K562 (cell line): ENCODE measurements around the gene MVK. TPM values are rescaled to one million over a fixed set of nuclear protein-coding genes. Genes with fewer than 3 reads are reported as not detected.

Experiments
- CBX8 ChIP-seq: fragments of 200-600 bp; sonication (generic); IDR thresholded peaks from 2 replicates; pipeline ENCODE4 v1.6.1; 2012; ENCODE audit warnings: borderline replicate concordance, mixed run types, low read depth, mild to moderate bottlenecking, moderate library complexity, mixed read lengths, low read length, control low read depth, inconsistent platforms; ENCODE audit not compliant: poor library complexity, severe bottlenecking; ENCODE audit errors: extremely low read depth
- ETV5 ChIP-seq: sonication (generic); formaldehyde crosslinking; IDR thresholded peaks from 2 replicates; pipeline ENCODE4 v1.4.0; 2020; ENCODE audit warnings: low read depth, mild to moderate bottlenecking, missing genetic modification reagents
- HLTF ChIP-seq: fragments of 450-650 bp; IDR thresholded peaks from 2 replicates; pipeline ENCODE4 v1.6.1; 2016
- IFI16 ChIP-seq: fragments of 250-450 bp; sonication (Bioruptor Pico); IDR thresholded peaks from 2 replicates; pipeline ENCODE4 v2.1.2; 2022; ENCODE audit warnings: mild to moderate bottlenecking, inconsistent platforms
- JUNB ChIP-seq: fragments of 450-650 bp; formaldehyde crosslinking; conservative IDR thresholded peaks from 2 replicates; pipeline ENCODE4 v1.4.0; 2020; ENCODE audit warnings: mild to moderate bottlenecking
- MTA2 ChIP-seq: fragments of 450-650 bp; IDR thresholded peaks from 2 replicates; pipeline ENCODE4 v1.6.1; 2016; ENCODE audit warnings: low read depth
- NONO ChIP-seq, 2 experiments: fragments of 200-400 bp in 1 of 2; fragments of 450-650 bp in 1 of 2; formaldehyde crosslinking in 1 of 2; IDR thresholded peaks; 2 replicates each; pipeline ENCODE4 v1.6.1; 2017; ENCODE audit warnings: low read depth in 2 of 2, mild to moderate bottlenecking in 2 of 2, moderate library complexity in 2 of 2, low read length in 1 of 2
- NR2F6 ChIP-seq: fragments of 450-650 bp; formaldehyde crosslinking; IDR thresholded peaks from 2 replicates; pipeline ENCODE4 v1.4.0; 2020; ENCODE audit warnings: mild to moderate bottlenecking
- PHF20 ChIP-seq: fragments of 450-650 bp; IDR thresholded peaks from 2 replicates; pipeline ENCODE4 v1.6.1; 2018; ENCODE audit not compliant: partially characterized antibody
- RBM15 ChIP-seq: fragments of 200-400 bp; formaldehyde crosslinking; IDR thresholded peaks from 2 replicates; pipeline ENCODE4 v1.6.1; 2018; ENCODE audit warnings: mild to moderate bottlenecking, low read length, moderate library complexity; ENCODE audit not compliant: insufficient read depth
- RBM25 ChIP-seq: fragments of 200-400 bp; formaldehyde crosslinking; IDR thresholded peaks from 2 replicates; pipeline ENCODE4 v1.6.1; 2018; ENCODE audit warnings: low read length, low read depth, moderate library complexity; ENCODE audit not compliant: severe bottlenecking
- RHOXF2B ChIP-seq: fragments of 250-450 bp; sonication (Bioruptor Pico); conservative IDR thresholded peaks from 2 replicates; pipeline ENCODE4 v1.5.1; 2021
- SIN3B ChIP-seq: fragments of 450-650 bp; IDR thresholded peaks from 2 replicates; pipeline ENCODE4 v1.6.1; 2017; ENCODE audit warnings: low read depth, mild to moderate bottlenecking, moderate library complexity
- TAL1 ChIP-seq: fragments of 450-650 bp; IDR thresholded peaks from 2 replicates; pipeline ENCODE4 v1.6.1; 2016; ENCODE audit warnings: mild to moderate bottlenecking
- YBX1 ChIP-seq: fragments of 450-650 bp; IDR thresholded peaks from 2 replicates; pipeline ENCODE4 v1.7.1; 2016; ENCODE audit warnings: mild to moderate bottlenecking
- ZNF134 ChIP-seq: fragments of 250-450 bp; sonication (Bioruptor Pico); conservative IDR thresholded peaks from 2 replicates; pipeline ENCODE4 v1.4.0; 2020
- polyA plus RNA-seq, 8 experiments: library from polyadenylated mRNA; depleted of rRNA in 4 of 8; stranded (reverse) in 5 of 8; unstranded in 3 of 8; fragments of >200 nt; fragmentation: Nextera tagmentation in 2 of 8; fragmentation: Illumina TruSeq in 1 of 8; extraction: Ambion mirVana in 2 of 8; extraction: Trizol in 1 of 8; gene quantifications; 2 replicates each; pipeline versions ENCODE4 v1.2.1 to v1.2.3, GENCODE V29; 2011 to 2014; ENCODE audit warnings: inconsistent platforms in 1 of 8, missing spikeins in 1 of 8
- total RNA-seq, 7 experiments: library from RNA; depleted of rRNA in 6 of 7; stranded (reverse); fragments of >200 nt in 6 of 7; fragmentation: Illumina TruSeq in 2 of 7; extraction: Trizol in 2 of 7; gene quantifications; 2 replicates each; pipeline versions ENCODE4 v1.2.1 to v1.2.3, GENCODE V29; 2011 to 2021; ENCODE audit warnings: low replicate concordance in 1 of 7
- TF ChIP-seq, protein P1 (sequence below): fragments of 200-800 bp; sonication (Bioruptor generic); IDR thresholded peaks from 2 replicates; pipeline ENCODE4 v1.6.1; 2017; ENCODE audit warnings: missing genetic modification characterization, missing compliant biosample characterization
- TF ChIP-seq, protein P2 (sequence below): fragments of 250-450 bp; sonication (Bioruptor Pico); IDR thresholded peaks from 2 replicates; pipeline ENCODE4 v1.4.0; 2020; ENCODE audit warnings: mild to moderate bottlenecking, moderate library complexity
- TF ChIP-seq, protein P3 (sequence below): fragments of 150-350 bp; IDR thresholded peaks from 2 replicates; pipeline ENCODE4 v1.6.1; 2014; ENCODE audit warnings: low read depth, mild to moderate bottlenecking, low read length, borderline replicate concordance
- TF ChIP-seq, protein P4 (sequence below), 3 experiments: fragments of 200-800 bp in 1 of 3; sonication (Bioruptor generic) in 1 of 3; sonication (generic) in 1 of 3; formaldehyde crosslinking in 1 of 3; IDR thresholded peaks; 2 replicates each; pipeline versions ENCODE4 v1.6.1 to v1.8.0; 2016 to 2022; ENCODE audit warnings: mild to moderate bottlenecking in 2 of 3, missing compliant biosample characterization in 2 of 3, missing genetic modification characterization in 2 of 3, missing genetic modification reagents in 1 of 3

The MVK gene
- total and polyA plus RNA-seq, 9 of the 15 experiments (the other 6 are each of a cell fraction or from before 2014, with no cell fraction given), result 0.41 to 33.6 (median 18.8) TPM

DNA sequence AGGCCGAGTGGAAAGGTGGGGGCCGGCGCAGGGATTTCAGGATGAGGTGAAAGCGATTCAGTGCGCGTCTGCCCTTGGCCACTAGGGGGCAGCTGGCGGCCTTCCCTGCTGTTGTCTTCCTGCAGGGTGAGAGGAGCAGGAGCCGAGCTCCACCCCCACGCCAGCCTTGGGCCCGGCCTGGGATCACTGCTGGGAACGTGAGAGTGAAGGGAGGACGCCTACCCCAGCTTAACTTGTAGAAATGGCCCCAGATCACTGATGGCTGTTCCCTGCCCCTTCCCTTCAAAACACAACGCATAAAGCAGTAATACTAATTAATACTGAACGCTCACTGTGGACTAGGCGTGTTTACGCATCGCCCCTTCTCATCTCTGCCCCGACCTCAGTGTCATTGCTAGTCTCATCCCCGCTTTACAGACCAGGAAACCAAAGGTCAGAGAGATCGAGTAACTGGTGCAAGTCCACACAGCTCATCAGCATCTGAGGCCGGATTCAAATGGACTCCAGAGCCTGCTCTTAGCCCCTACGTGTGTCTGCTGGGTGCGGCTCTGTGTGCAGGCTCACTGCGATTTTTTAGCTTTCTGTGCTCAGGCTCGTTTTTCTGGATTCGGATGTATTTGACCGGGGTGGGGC, 24.3 kb downstream of the MVK start (continued):
- TF ChIP-seq, protein P1, sequence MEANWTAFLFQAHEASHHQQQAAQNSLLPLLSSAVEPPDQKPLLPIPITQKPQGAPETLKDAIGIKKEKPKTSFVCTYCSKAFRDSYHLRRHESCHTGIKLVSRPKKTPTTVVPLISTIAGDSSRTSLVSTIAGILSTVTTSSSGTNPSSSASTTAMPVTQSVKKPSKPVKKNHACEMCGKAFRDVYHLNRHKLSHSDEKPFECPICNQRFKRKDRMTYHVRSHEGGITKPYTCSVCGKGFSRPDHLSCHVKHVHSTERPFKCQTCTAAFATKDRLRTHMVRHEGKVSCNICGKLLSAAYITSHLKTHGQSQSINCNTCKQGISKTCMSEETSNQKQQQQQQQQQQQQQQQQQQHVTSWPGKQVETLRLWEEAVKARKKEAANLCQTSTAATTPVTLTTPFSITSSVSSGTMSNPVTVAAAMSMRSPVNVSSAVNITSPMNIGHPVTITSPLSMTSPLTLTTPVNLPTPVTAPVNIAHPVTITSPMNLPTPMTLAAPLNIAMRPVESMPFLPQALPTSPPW (CRISPR knock-in tag), result peak; percentile 38
- TF ChIP-seq PHF20, result no peak
- TF ChIP-seq ZNF134 (CRISPR knock-in tag), result no peak
- TF ChIP-seq SIN3B, result no peak
- TF ChIP-seq, protein P2, sequence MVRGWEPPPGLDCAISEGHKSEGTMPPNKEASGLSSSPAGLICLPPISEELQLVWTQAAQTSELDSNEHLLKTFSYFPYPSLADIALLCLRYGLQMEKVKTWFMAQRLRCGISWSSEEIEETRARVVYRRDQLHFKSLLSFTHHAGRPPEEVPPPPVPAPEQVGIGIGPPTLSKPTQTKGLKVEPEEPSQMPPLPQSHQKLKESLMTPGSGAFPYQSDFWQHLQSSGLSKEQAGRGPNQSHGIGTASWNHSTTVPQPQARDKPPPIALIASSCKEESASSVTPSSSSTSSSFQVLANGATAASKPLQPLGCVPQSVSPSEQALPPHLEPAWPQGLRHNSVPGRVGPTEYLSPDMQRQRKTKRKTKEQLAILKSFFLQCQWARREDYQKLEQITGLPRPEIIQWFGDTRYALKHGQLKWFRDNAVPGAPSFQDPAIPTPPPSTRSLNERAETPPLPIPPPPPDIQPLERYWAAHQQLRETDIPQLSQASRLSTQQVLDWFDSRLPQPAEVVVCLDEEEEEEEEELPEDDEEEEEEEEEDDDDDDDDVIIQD (CRISPR knock-in tag), result no peak
- TF ChIP-seq RBM25, result no peak
- TF ChIP-seq RHOXF2B (CRISPR knock-in tag), result no peak
- TF ChIP-seq, protein P3, sequence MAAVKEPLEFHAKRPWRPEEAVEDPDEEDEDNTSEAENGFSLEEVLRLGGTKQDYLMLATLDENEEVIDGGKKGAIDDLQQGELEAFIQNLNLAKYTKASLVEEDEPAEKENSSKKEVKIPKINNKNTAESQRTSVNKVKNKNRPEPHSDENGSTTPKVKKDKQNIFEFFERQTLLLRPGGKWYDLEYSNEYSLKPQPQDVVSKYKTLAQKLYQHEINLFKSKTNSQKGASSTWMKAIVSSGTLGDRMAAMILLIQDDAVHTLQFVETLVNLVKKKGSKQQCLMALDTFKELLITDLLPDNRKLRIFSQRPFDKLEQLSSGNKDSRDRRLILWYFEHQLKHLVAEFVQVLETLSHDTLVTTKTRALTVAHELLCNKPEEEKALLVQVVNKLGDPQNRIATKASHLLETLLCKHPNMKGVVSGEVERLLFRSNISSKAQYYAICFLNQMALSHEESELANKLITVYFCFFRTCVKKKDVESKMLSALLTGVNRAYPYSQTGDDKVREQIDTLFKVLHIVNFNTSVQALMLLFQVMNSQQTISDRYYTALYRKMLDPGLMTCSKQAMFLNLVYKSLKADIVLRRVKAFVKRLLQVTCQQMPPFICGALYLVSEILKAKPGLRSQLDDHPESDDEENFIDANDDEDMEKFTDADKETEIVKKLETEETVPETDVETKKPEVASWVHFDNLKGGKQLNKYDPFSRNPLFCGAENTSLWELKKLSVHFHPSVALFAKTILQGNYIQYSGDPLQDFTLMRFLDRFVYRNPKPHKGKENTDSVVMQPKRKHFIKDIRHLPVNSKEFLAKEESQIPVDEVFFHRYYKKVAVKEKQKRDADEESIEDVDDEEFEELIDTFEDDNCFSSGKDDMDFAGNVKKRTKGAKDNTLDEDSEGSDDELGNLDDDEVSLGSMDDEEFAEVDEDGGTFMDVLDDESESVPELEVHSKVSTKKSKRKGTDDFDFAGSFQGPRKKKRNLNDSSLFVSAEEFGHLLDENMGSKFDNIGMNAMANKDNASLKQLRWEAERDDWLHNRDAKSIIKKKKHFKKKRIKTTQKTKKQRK, result no peak
- no peak for TF ChIP-seq HLTF
- no peak for TF ChIP-seq TAL1
- TF ChIP-seq ETV5 (CRISPR knock-in tag), result no peak
- no peak for TF ChIP-seq NR2F6 (CRISPR knock-in tag)
- TF ChIP-seq, protein P4, sequence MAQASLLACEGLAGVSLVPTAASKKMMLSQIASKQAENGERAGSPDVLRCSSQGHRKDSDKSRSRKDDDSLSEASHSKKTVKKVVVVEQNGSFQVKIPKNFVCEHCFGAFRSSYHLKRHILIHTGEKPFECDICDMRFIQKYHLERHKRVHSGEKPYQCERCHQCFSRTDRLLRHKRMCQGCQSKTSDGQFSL (CRISPR knock-in tag; IDR thresholded peaks at IDR 0.05), result peak; percentile 61; the same call in 1 of the 2 replicates
- TF ChIP-seq, protein P4 (tag; IDR thresholded peaks at IDR 0.05), result no peak
- TF ChIP-seq RBM15, result no peak
- no peak for TF ChIP-seq IFI16
- TF ChIP-seq JUNB (CRISPR knock-in tag), result no peak
- no peak for TF ChIP-seq CBX8
- TF ChIP-seq YBX1, result no peak
- TF ChIP-seq NONO (IDR thresholded peaks at IDR 0.05; ENCODE audit: low read depth in 2 of 2, low read length in 1 of 2), result peak in 1 of 2 experiments; percentile 41; a peak in 1 of 4 replicates
- no peak for TF ChIP-seq MTA2
